IMR-90 (cell line): Measurements from ENCODE around the gene TMEM132A. TPM values are rescaled to one million over a fixed set of nuclear protein-coding genes. Genes with fewer than 3 reads are reported as not detected.

Experiments used
- ATAC-seq: fragments of 200-7000 bp; cut with Tn5 transposase; 2 replicates; pipeline ENCODE4 v1.9.1; 2020; ENCODE audit warnings: low read depth, mild to moderate bottlenecking, moderate library complexity
- BruUV-seq: library from RNA; stranded (reverse); fragments of 400-500 nt; replicated peaks from 2 replicates; lab custom pipeline; 2021; lab: Mats Ljungman, UMichigan
- CTCF ChIA-PET: fragments of 300-600 bp; formaldehyde crosslinking; extraction: SDS; loops from one replicate; lab custom pipeline; 2021; ENCODE audit warnings: antibody characterized with exemption; lab: Yijun Ruan, JAX
- POLR2A ChIA-PET: fragments of 300-600 bp; sonication (Branson Sonifier 250); formaldehyde crosslinking; loops from one replicate; lab custom pipeline; 2022; ENCODE audit warnings: antibody characterized with exemption; ENCODE audit not compliant: unreplicated experiment; lab: Charles Lee
- DNase-seq: peaks from one replicate; pipeline ENCODE4 v3.0.0; 2013
- H2AFZ ChIP-seq: replicated peaks from 2 replicates; pipeline ENCODE3; 2013; ENCODE audit warnings: low read length, mild to moderate bottlenecking; ENCODE audit not compliant: poor library complexity
- H2AK5ac ChIP-seq: 2 replicates; pipeline ENCODE4 v1.6.1; 2013; ENCODE audit warnings: low read depth, low read length, inconsistent platforms
- H2AK9ac ChIP-seq: replicated peaks from 2 replicates; pipeline ENCODE3; 2013; ENCODE audit warnings: mild to moderate bottlenecking, low read depth, low read length, moderate library complexity; ENCODE audit not compliant: poor library complexity
- H2BK120ac ChIP-seq: 2 replicates; pipeline ENCODE4 v1.6.1; 2013; ENCODE audit warnings: low read depth, low read length, inconsistent platforms
- H2BK15ac ChIP-seq: 3 replicates; pipeline ENCODE4 v1.6.1; 2013; ENCODE audit warnings: low read depth, low read length, inconsistent platforms
- H2BK20ac ChIP-seq: 2 replicates; pipeline ENCODE4 v1.6.1; 2013; ENCODE audit warnings: low read depth, mild to moderate bottlenecking, inconsistent platforms, low read length, moderate library complexity
- H2BK5ac ChIP-seq: 2 replicates; pipeline ENCODE4 v1.6.1; 2013; ENCODE audit warnings: mild to moderate bottlenecking, low read depth, low read length, inconsistent platforms; ENCODE audit not compliant: poor library complexity, severe bottlenecking
- H3K14ac ChIP-seq: replicated peaks from 2 replicates; pipeline ENCODE4 v1.6.1; 2013; ENCODE audit warnings: low read depth, low read length, inconsistent platforms
- H3K18ac ChIP-seq: 2 replicates; pipeline ENCODE4 v1.6.1; 2013; ENCODE audit warnings: low read depth, low read length, control low read depth
- H3K23ac ChIP-seq: 2 replicates; pipeline ENCODE4 v1.6.1; 2013; ENCODE audit warnings: low read depth, low read length, inconsistent platforms
- H3K27ac ChIP-seq: 2 replicates; pipeline ENCODE4 v1.5.1; 2013; ENCODE audit warnings: mild to moderate bottlenecking, control low read depth, low read length; ENCODE audit not compliant: insufficient read depth
- H3K27me3 ChIP-seq: 2 replicates; pipeline ENCODE4 v1.6.1; 2013; ENCODE audit warnings: low read length; ENCODE audit not compliant: control insufficient read depth, insufficient read depth
- H3K36me3 ChIP-seq: 2 replicates; pipeline ENCODE4 v1.6.1; 2013; ENCODE audit warnings: low read length, mixed read lengths; ENCODE audit not compliant: control insufficient read depth, insufficient read depth
- H3K4ac ChIP-seq: 2 replicates; pipeline ENCODE4 v1.6.1; 2013; ENCODE audit warnings: low read depth, low read length, inconsistent platforms
- H3K4me1 ChIP-seq: 2 replicates; pipeline ENCODE4 v1.6.1; 2013; ENCODE audit warnings: low read length, mixed read lengths; ENCODE audit not compliant: control insufficient read depth, insufficient read depth
- H3K4me2 ChIP-seq: 2 replicates; pipeline ENCODE4 v1.6.1; 2013; ENCODE audit warnings: low read depth, mild to moderate bottlenecking, control low read depth, low read length, moderate library complexity
- H3K4me3 ChIP-seq: 2 replicates; pipeline ENCODE4 v1.5.1; 2013; ENCODE audit warnings: low read depth, mild to moderate bottlenecking, control low read depth, low read length, moderate library complexity; ENCODE audit not compliant: insufficient read depth
- H3K56ac ChIP-seq: 2 replicates; pipeline ENCODE4 v1.6.1; 2013; ENCODE audit warnings: low read length, inconsistent platforms; ENCODE audit not compliant: insufficient read depth; ENCODE audit errors: extremely low read depth
- H3K79me1 ChIP-seq, 2 experiments: 2 replicates each; pipeline ENCODE4 v1.6.1; 2013; ENCODE audit warnings: low read length in 2 of 2, inconsistent platforms in 1 of 2, low read depth in 1 of 2
- H3K9ac ChIP-seq: 2 replicates; pipeline ENCODE4 v1.6.1; 2013; ENCODE audit warnings: low read depth, low read length, control low read depth
- H3K9me1 ChIP-seq: 2 replicates; pipeline ENCODE4 v1.6.1; 2013; ENCODE audit warnings: low read length, inconsistent platforms; ENCODE audit not compliant: insufficient read depth
- H3K9me3 ChIP-seq: 2 replicates; pipeline ENCODE4 v1.6.1; 2013; ENCODE audit warnings: low read length; ENCODE audit not compliant: control insufficient read depth, insufficient read depth
- H4K20me1 ChIP-seq: 2 replicates; pipeline ENCODE4 v1.6.1; 2013; ENCODE audit warnings: low read length, inconsistent platforms; ENCODE audit not compliant: insufficient read depth
- H4K5ac ChIP-seq: 2 replicates; pipeline ENCODE4 v1.6.1; 2013; ENCODE audit warnings: mild to moderate bottlenecking, low read depth, low read length, control low read depth
- H4K8ac ChIP-seq, 2 experiments: 2 replicates each; pipeline ENCODE4 v1.6.1; 2013; ENCODE audit warnings: low read depth in 2 of 2, low read length in 2 of 2, control low read depth in 1 of 2, inconsistent platforms in 1 of 2
- H4K91ac ChIP-seq: 2 replicates; pipeline ENCODE4 v1.6.1; 2013; ENCODE audit warnings: low read depth, low read length, inconsistent platforms; ENCODE audit not compliant: insufficient read depth
- BHLHE40 ChIP-seq: fragments of 150-350 bp; IDR thresholded peaks from 2 replicates; pipeline ENCODE4 v1.6.1; 2016; ENCODE audit warnings: mild to moderate bottlenecking, low read depth, low read length
- CEBPB ChIP-seq: IDR thresholded peaks from 2 replicates; pipeline ENCODE4 v1.6.1; 2012; ENCODE audit warnings: low read depth, low read length, improper control_type of control experiment
- CHD1 ChIP-seq: IDR thresholded peaks from 2 replicates; pipeline ENCODE4 v1.6.1; 2012; ENCODE audit warnings: low read depth, low read length, improper control_type of control experiment
- ELK1 ChIP-seq: fragments of 150-350 bp; IDR thresholded peaks from 2 replicates; pipeline ENCODE4 v1.6.1; 2016; ENCODE audit warnings: low read depth, mild to moderate bottlenecking, low read length, moderate library complexity, borderline replicate concordance
- FOS ChIP-seq: fragments of 150-350 bp; IDR thresholded peaks from 2 replicates; pipeline ENCODE4 v1.6.1; 2016; ENCODE audit warnings: low read depth, low read length
- MAFK ChIP-seq: IDR thresholded peaks from 2 replicates; pipeline ENCODE4 v1.6.1; 2012; ENCODE audit warnings: low read depth, low read length, improper control_type of control experiment
- MAZ ChIP-seq: IDR thresholded peaks from 2 replicates; pipeline ENCODE4 v1.6.1; 2012; ENCODE audit warnings: low read depth, mild to moderate bottlenecking, low read length, improper control_type of control experiment, moderate library complexity, borderline replicate concordance
- MXI1 ChIP-seq: IDR thresholded peaks from 2 replicates; pipeline ENCODE4 v1.6.1; 2012; ENCODE audit warnings: low read depth, mild to moderate bottlenecking, low read length, moderate library complexity, borderline replicate concordance
- NFE2L2 ChIP-seq: fragments of 150-350 bp; IDR thresholded peaks from 2 replicates; pipeline ENCODE4 v1.6.1; 2016; ENCODE audit warnings: low read depth, mild to moderate bottlenecking, low read length
- POLR2A ChIP-seq: IDR thresholded peaks from 2 replicates; pipeline ENCODE4 v1.6.1; 2012; ENCODE audit warnings: mild to moderate bottlenecking, low read depth, low read length
- RAD21 ChIP-seq: IDR thresholded peaks from 2 replicates; pipeline ENCODE4 v1.6.1; 2012; ENCODE audit warnings: low read length, improper control_type of control experiment
- RCOR1 ChIP-seq: IDR thresholded peaks from 2 replicates; pipeline ENCODE4 v1.6.1; 2012; ENCODE audit warnings: mild to moderate bottlenecking, low read length, improper control_type of control experiment; ENCODE audit not compliant: insufficient replicate concordance
- RFX5 ChIP-seq: IDR thresholded peaks from 2 replicates; pipeline ENCODE4 v1.8.0; 2012; ENCODE audit warnings: low read depth, mild to moderate bottlenecking, low read length, moderate library complexity
- SMC3 ChIP-seq: fragments of 150-350 bp; IDR thresholded peaks from 2 replicates; pipeline ENCODE4 v1.6.1; 2016; ENCODE audit warnings: low read depth, mild to moderate bottlenecking, antibody characterized with exemption, low read length, moderate library complexity
- USF2 ChIP-seq: fragments of 150-350 bp; IDR thresholded peaks from 2 replicates; pipeline ENCODE4 v1.6.1; 2017; ENCODE audit warnings: mild to moderate bottlenecking, antibody characterized with exemption, low read length, low read depth
- WGBS, 2 experiments: methylation state at CpG; one replicate each; pipeline versions ENCODE4 v1.1.5 to v1.1.7; 2013; ENCODE audit warnings: missing lambda C conversion rate in 2 of 2; ENCODE audit not compliant: insufficient read length in 1 of 2; ENCODE audit errors: extremely low coverage in 2 of 2; 5-methylcytosine and 5-hydroxymethylcytosine counted together
- dilution Hi-C: fragments of 300-500 bp; cut with HindIII; formaldehyde crosslinking; loops from one replicate; pipeline ENCODE4 v1.14.3; 2018; ENCODE audit warnings: low sequenced_read_pairs; ENCODE audit not compliant: unreplicated experiment
- in situ Hi-C: fragments of 300-500 bp; cut with MboI; formaldehyde crosslinking; loops from 3 replicates; pipeline ENCODE4 v1.14.3; 2019; ENCODE audit warnings: low sequenced_read_pairs, inconsistent platforms, mixed read lengths
- intact Hi-C: fragments of 100-400 bp; cut with micrococcal nuclease; formaldehyde crosslinking; loops from 2 replicates; pipeline ENCODE4 v1.10.0; 2022
- polyA plus RNA-seq, 3 experiments: library from polyadenylated mRNA; depleted of rRNA; stranded (reverse); fragments of >200 nt; gene quantifications; 2 replicates each; pipeline ENCODE4 v1.2.3, GENCODE V29; 2012; ENCODE audit warnings: low replicate concordance in 1 of 3
- total RNA-seq: library from RNA; depleted of rRNA; stranded (reverse); fragments of >200 nt; gene quantifications from 2 replicates; pipeline ENCODE4 v1.2.3, GENCODE V29; 2012
- TF ChIP-seq, protein P1 (sequence below): conservative IDR thresholded peaks from 2 replicates; pipeline ENCODE4 v1.5.1; 2012; ENCODE audit warnings: mild to moderate bottlenecking, low read depth, low read length, improper control_type of control experiment

TMEM132A gene
- total and polyA plus RNA-seq, 2 of the 4 experiments (the other 2 are of a cell fraction): 7.7 to 64.2 TPM

- WGBS, 2 experiments: 84% methylated on average over 5 of the region's 6 CpGs; no CpG with 5 or more reads in 1 of the 2 experiments
- no peaks in the 10 kb centered on the region for H3K27me3 ChIP-seq
- ATAC-seq (no peak), DNase-seq (no peak)
- TF ChIP-seq FOS (no peak), CEBPB (no peak), RAD21 (no peak), SMC3 (no peak), RFX5 (no peak), RCOR1 (no peak), MAFK (no peak), BHLHE40 (no peak), CHD1 (no peak), ELK1 (no peak), MAZ (no peak), POLR2A (no peak), MXI1 (no peak), USF2 (no peak), NFE2L2 (no peak)
- TF ChIP-seq, protein P1, sequence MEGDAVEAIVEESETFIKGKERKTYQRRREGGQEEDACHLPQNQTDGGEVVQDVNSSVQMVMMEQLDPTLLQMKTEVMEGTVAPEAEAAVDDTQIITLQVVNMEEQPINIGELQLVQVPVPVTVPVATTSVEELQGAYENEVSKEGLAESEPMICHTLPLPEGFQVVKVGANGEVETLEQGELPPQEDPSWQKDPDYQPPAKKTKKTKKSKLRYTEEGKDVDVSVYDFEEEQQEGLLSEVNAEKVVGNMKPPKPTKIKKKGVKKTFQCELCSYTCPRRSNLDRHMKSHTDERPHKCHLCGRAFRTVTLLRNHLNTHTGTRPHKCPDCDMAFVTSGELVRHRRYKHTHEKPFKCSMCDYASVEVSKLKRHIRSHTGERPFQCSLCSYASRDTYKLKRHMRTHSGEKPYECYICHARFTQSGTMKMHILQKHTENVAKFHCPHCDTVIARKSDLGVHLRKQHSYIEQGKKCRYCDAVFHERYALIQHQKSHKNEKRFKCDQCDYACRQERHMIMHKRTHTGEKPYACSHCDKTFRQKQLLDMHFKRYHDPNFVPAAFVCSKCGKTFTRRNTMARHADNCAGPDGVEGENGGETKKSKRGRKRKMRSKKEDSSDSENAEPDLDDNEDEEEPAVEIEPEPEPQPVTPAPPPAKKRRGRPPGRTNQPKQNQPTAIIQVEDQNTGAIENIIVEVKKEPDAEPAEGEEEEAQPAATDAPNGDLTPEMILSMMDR: no peak
- no peak overlapping the region for H3K14ac ChIP-seq
- H2AFZ ChIP-seq: no peak overlapping the region
- no peak overlapping the region for H3K4me2 ChIP-seq
- no peak overlapping the region for H2BK5ac ChIP-seq
- intact Hi-C loops (no loop called here), in situ Hi-C loops (loop anchor here (5.0 kb wide), 1 partner anchor 53 kb away; no protein-coding TSS in a partner anchor), dilution Hi-C loops (no loop called here)
- no peak overlapping the region for H4K91ac ChIP-seq
- ChIA-PET POLR2A (no interaction called here), CTCF (interaction anchor here (0.7 to 1.0 kb wide), 3 partner anchors 10 to 58 kb away, joined by 3 to 6 read pairs (median 3); no protein-coding TSS in a partner anchor)
- BruUV-seq: no TSS peak
- peaks cover 9% of the 10 kb centered on the region for H3K36me3 ChIP-seq
- no peak overlapping the region for H4K8ac ChIP-seq
- no peak overlapping the region for H2BK15ac ChIP-seq
- H2AK9ac ChIP-seq: no peak overlapping the region
- H3K4ac ChIP-seq: no peak overlapping the region
- no peaks in the 10 kb centered on the region for H3K4me1 ChIP-seq
- no peak overlapping the region for H3K9ac ChIP-seq
- H2BK20ac ChIP-seq: no peak overlapping the region
- H2AK5ac ChIP-seq: no peak overlapping the region
- H3K27ac ChIP-seq: no peak overlapping the region
- no peak overlapping the region for H3K4me3 ChIP-seq
- no peaks in the 10 kb centered on the region; the same call in 1 of the 2 replicates for H4K20me1 ChIP-seq
- H3K23ac ChIP-seq: no peak overlapping the region
- H4K5ac ChIP-seq: no peak overlapping the region
- no peak overlapping the region for H3K56ac ChIP-seq
- no peaks in the 10 kb centered on the region for H3K9me1 ChIP-seq
- H2BK120ac ChIP-seq: no peak overlapping the region
- no peak overlapping the region for H3K18ac ChIP-seq
- H3K9me3 ChIP-seq: no peaks in the 10 kb centered on the region
- H3K79me1 ChIP-seq: no peaks in the 10 kb centered on the region; a peak in 1 of 4 replicates
These were observed 34.4 kb upstream of the TMEM132A start for GRCh38 chr11:60889869-60890311.
